ENCODE data around the gene AKAP13.

The AKAP13 gene

DNA sequence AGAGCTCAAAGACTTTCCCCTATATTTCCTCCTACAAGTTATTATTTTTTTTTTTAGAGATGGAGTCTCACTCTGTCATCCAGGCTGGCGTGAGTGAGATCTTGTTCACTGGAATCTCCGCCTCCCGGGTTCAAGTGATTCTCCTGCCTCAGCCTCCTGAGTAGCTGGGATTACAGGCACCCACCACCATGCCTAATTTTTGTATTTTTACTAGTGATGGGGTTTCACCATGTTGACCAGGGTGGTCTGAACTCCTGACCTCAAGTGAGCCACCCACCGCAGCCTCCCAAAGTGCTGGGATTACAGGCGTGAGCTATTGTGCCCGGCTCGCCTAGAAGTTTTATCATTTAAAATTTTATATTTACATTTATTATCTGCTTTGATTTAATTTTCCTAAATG, 5.9 kb downstream of the AKAP13 start:
- FAIRE-seq: no peak

DNA sequence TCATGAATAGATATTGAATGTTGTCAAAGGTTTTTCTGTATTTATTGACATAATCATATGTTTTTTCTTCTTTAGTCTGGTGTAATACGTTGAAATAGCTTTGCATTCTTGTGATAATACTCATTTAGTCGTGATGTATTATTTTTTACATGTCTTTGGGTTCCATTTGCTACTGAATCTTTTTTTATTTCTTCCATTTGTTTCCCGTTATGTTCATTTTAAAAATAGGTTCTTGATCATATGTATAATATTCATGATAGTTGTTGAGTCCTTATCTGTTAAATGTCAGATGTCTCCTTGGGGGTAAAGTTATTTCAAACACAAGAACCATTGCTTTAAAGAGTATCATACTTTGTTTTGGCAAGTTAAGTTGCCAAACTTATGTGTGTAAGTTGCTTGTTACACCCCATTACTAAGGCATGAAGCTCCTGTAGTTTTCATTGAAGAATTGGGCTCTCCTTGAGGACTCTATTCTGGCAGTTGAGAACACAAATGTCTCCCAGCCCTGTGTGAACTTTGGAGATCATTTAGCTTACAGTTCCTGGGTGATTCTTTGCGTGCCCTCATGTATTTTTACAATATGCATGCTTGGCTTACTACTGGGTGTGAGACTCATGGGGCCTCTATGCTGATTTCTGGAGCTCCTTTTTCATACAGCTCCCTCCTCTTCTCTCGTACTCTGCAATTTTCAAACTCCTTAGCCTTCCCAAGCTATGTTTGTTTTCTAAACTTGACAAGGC, 8.3 kb downstream of the AKAP13 start:
- FAIRE-seq: no peak

GRCh38 chr15:85389306-85389650, 8.9 kb downstream of the AKAP13 start:
- no peak for FAIRE-seq

GRCh38 chr15:85389772-85390171, 9.4 kb downstream of the AKAP13 start:
- FAIRE-seq: no peak

- no peak for FAIRE-seq
Observed at GRCh38 chr15:85393210-85393609, 12.8 kb downstream of the AKAP13 start.

DNA sequence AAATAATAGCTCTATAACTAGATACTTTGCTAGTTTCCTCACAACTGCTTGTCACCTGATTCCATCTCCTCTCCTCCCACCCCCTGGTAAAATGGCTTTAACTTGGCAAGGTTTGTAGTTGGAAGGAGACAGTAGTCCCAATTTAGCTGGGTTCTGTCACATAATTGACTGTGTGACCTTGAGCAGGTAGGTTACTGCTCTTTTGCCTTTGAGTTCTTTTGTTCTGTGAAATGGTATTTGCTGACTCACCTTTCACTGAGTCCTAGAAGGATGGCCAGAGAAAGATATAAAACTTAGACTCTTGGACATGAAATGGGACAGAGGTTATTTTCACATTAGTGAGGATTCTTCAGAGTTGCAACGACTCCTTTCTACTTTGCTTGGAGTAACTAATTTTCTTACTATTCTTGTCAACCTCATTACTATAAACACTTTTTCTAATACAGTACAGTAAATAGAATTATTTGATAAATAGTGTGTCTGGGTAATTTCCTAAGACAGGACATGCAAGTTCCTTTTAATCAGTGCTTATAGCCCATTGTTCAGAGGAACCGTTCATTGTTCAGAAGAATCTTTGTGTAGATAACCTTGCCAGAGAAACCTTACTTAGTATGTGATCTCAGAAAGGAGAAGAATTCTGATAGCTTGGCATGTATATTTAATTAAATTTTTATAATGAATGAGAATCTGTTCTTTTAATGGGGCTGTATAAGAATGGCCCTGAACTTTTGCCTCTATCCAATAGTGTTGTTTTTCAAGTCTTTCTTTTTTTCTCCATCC, 14.3 kb downstream of the AKAP13 start:
- FAIRE-seq: no peak

DNA sequence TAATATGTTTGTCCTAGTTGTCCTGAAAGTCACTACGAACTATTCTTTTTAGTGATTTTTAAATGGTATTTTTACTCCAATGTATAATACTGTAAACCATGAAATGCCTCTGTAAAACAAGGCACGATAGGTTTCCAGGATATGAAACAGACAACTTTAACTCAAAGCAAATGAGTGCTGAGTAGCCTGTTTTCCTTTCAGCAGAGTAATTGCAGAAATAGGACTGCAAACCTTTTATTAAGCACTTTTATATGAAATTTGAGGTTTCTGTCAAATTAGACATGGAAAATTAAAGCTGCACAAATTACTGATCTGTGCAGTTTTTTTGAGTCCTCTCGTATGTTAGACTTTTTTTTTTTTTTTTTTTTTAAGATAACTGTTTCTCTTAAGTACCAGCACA, 16.2 kb downstream of the AKAP13 start:
- FAIRE-seq: peak; percentile 87

- FAIRE-seq: no peak
Observed at GRCh38 chr15:85397151-85397550, 16.7 kb downstream of the AKAP13 start.

GRCh38 chr15:85397926-85398325, 17.5 kb downstream of the AKAP13 start:
- FAIRE-seq: no peak

DNA sequence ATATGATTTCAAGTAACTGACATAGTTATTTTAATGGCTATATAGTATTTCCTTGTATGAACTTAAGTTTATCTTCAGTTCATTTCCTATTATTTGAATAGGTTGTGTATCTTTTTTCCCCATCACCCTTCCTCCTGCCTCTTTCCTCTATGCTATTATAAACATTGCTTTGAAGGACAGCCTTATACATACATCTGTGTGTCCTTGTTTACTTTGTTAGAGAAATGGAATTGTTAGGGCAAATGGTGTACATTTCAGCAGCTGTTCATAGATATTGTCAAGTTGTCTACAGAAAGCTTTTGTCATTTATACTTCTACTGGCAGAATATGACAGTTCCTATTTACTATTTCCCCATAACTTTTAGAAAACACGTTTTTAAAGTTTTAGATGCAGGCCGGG, 18.4 kb downstream of the AKAP13 start:
- no peak for FAIRE-seq

DNA sequence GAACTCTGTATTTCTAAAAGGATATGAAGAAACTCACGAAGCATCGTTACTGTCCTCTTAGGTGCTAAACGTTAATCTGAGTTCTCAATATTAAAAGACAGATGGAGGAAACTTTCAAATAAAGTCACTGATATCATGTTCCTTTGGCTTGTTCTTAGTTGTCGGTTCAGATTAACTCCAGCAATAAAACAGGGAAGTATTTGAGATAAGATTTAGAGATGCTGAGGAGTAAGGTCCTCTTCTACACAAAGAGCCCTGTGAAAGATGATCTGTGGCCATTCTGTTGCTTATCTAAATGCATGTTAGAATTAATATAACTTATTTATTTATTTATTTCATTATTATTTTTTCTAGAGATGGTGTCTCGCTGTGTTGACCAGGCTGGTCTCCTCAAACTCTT, 19.2 kb downstream of the AKAP13 start:
- peak; percentile 86 for FAIRE-seq

- FAIRE-seq: no peak
Observed at GRCh38 chr15:85400606-85401005, 20.2 kb downstream of the AKAP13 start.

- FAIRE-seq: no peak
Observed at GRCh38 chr15:85401108-85401774, 20.8 kb downstream of the AKAP13 start.

DNA sequence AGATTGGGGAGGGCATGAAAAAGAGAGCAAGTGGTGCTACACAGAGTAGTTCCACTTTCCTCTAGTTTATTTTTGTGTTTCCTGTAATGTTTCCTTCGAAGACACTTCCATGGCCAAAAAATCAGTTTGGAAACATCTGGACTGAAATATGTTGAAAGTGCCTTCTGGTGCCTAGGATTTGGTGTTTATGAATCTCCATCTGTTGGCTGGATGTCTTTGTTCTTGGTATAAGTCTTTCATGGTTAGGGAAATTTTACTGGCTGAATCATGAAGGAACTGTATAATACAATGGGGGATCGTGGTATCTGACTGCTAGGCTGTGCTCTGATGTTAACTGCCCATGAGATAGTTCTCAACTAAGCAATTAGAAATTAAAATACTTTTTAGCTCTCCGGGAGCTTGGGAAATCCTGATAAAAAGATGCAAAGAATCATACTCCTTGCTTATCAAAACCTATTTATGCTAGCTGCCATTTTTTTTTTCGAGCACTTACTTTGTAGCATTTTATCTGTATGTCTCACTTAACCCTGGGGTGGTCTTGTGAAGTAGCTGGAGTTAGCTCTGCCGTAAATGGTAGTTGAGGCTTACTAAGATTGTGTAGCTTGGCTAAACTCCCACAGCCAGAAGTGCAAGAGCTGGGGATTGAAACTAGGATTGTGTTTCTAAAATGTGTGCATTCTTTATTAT, 21.9 kb downstream of the AKAP13 start:
- FAIRE-seq: no peak

DNA sequence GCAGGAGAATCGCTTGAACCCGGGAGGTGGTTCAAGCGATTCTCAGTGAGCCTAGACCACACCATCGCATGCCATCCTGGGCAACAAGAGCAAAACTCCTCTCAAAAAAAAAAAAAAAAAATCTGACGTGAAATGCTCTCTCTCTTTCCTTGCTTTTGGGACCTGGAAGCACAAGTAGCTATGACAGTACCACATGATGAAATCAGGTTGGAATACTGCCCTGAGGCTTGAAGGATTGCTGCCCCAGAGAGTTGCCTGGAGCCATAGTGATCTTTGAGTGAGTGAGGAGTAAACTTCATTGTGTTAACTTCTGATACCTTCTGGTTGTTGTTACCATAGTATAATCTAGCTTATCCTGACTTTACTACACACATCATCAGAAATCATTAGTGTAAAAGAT, 23.3 kb downstream of the AKAP13 start:
- FAIRE-seq: no peak

DNA sequence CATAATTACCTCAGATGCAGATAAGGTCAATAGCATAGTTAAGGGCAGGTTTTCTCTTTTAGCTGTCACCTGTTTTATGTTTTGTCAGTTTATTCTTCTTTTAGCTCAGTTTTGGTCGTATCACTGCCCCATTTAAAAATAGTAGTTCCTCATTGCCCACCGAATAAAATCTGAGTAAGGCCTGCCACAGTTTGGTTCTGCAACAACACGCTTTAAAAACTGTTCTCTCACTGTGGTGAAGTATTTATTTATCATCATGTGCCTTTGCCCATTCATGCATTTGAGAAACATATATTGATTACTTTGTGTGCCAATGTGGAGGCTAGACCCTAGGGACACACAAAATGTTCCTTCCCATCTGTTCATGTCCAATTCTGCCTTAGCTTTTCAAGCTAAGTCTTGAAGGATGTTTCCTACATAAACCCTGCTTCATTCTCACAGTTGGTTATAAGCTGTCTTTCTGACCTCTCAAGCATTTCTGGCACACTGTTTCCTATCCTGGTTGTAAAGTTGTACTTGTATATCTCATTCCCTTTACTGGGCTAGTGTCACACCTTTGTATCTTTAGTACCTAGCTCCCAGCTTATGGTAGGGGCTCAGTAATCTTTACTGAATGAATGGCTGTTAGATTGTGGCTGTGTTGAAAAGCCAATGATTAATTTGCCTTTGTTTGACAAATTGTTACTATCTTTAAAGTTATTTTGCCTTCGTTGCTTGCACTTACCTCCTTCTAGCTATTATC, 23.9 kb downstream of the AKAP13 start:
- FAIRE-seq: no peak

GRCh38 chr15:85404918-85405866, 24.8 kb downstream of the AKAP13 start:
- FAIRE-seq: no peak

- FAIRE-seq: no peak
Observed at GRCh38 chr15:85406916-85407315, 26.5 kb downstream of the AKAP13 start.

GRCh38 chr15:85407421-85408269, 27.2 kb downstream of the AKAP13 start:
- FAIRE-seq: no peak

- FAIRE-seq: no peak
Observed at GRCh38 chr15:85408270-85408746, 27.9 kb downstream of the AKAP13 start.
